GM23338 (cell line): ENCODE results near the gene FAM89A. TPM values are rescaled to one million over a fixed set of nuclear protein-coding genes. Genes with fewer than 3 reads are reported as not detected.

ENCODE experiments used
- ATAC-seq: fragments of 200-7000 bp; cut with Tn5 transposase; 3 replicates; pipeline ENCODE4 v1.9.1; 2020
- DNase-seq: peaks from one replicate; pipeline ENCODE4 v3.0.0-alpha.2; 2015; ENCODE audit warnings: low spot score
- H2AFZ ChIP-seq: fragments of 200-600 bp; sonication (generic); 2 replicates; pipeline ENCODE4 v1.8.0; 2016; ENCODE audit warnings: antibody characterized with exemption, mild to moderate bottlenecking, moderate library complexity
- H3F3A ChIP-seq: fragments of 200-600 bp; sonication (generic); replicated peaks from 2 replicates; pipeline ENCODE4 v1.8.0; 2017; ENCODE audit warnings: antibody characterized with exemption, mixed run types, low read depth
- H3K27ac ChIP-seq: fragments of 200-600 bp; sonication (generic); 2 replicates; pipeline ENCODE4 v1.6.1; 2016; ENCODE audit warnings: low read depth
- H3K27me3 ChIP-seq: fragments of 200-600 bp; sonication (generic); 2 replicates; pipeline ENCODE4 v1.8.0; 2016; ENCODE audit warnings: mild to moderate bottlenecking, mixed run types, moderate library complexity; ENCODE audit not compliant: insufficient read depth
- H3K36me3 ChIP-seq: fragments of 200-600 bp; sonication (generic); 2 replicates; pipeline ENCODE4 v1.8.0; 2016; ENCODE audit warnings: mild to moderate bottlenecking; ENCODE audit not compliant: insufficient read depth
- H3K4me1 ChIP-seq: fragments of 200-600 bp; sonication (generic); 2 replicates; pipeline ENCODE4 v1.8.0; 2016; ENCODE audit warnings: mild to moderate bottlenecking, moderate library complexity; ENCODE audit not compliant: insufficient read depth
- H3K4me2 ChIP-seq: fragments of 200-600 bp; sonication (generic); 2 replicates; pipeline ENCODE4 v1.7.1; 2017; ENCODE audit warnings: mixed run types
- H3K4me3 ChIP-seq: fragments of 200-600 bp; sonication (generic); 2 replicates; pipeline ENCODE4 v1.6.1; 2016; ENCODE audit warnings: mixed run types
- H3K79me2 ChIP-seq: fragments of 200-600 bp; sonication (generic); replicated peaks from 2 replicates; pipeline ENCODE4 v1.8.0; 2017; ENCODE audit warnings: mild to moderate bottlenecking; ENCODE audit not compliant: insufficient read depth
- H3K9me2 ChIP-seq: fragments of 200-600 bp; sonication (generic); 2 replicates; pipeline ENCODE4 v1.8.0; 2017; ENCODE audit not compliant: insufficient read depth
- H4K20me1 ChIP-seq: fragments of 200-600 bp; sonication (generic); replicated peaks from 2 replicates; pipeline ENCODE4 v1.8.0; 2017; ENCODE audit warnings: mild to moderate bottlenecking; ENCODE audit not compliant: insufficient read depth
- H3K27ac Mint-ChIP-seq: 2 replicates; pipeline ENCODE4 v1.8.0; 2020; ENCODE audit warnings: inconsistent platforms, mild to moderate bottlenecking, moderate library complexity, mixed read lengths
- H3K27me3 Mint-ChIP-seq: 3 replicates; pipeline ENCODE4 v1.8.0; 2022; ENCODE audit warnings: low read depth, mild to moderate bottlenecking, moderate library complexity, mixed read lengths, inconsistent platforms; ENCODE audit not compliant: insufficient read depth, poor library complexity
- H3K36me3 Mint-ChIP-seq: 3 replicates; pipeline ENCODE4 v1.8.0; 2021; ENCODE audit warnings: low read depth, mild to moderate bottlenecking, inconsistent platforms, moderate library complexity, mixed read lengths
- H3K4me1 Mint-ChIP-seq: 3 replicates; pipeline ENCODE4 v1.8.0; 2020; ENCODE audit warnings: mild to moderate bottlenecking, inconsistent platforms, mixed read lengths
- H3K4me3 Mint-ChIP-seq: 3 replicates; pipeline ENCODE4 v1.8.0; 2021; ENCODE audit warnings: moderate library complexity, mild to moderate bottlenecking, inconsistent platforms, mixed read lengths
- H3K9me3 Mint-ChIP-seq: 3 replicates; pipeline ENCODE4 v1.8.0; 2020; ENCODE audit warnings: moderate library complexity, mild to moderate bottlenecking, inconsistent platforms, mixed read lengths
- NANOG ChIP-seq: IDR thresholded peaks from 2 replicates; pipeline ENCODE4 v1.6.1; 2016; ENCODE audit warnings: antibody characterized with exemption, borderline replicate concordance
- POLR2AphosphoS5 ChIP-seq: IDR thresholded peaks from 2 replicates; pipeline ENCODE4 v1.6.1; 2016; ENCODE audit warnings: antibody characterized with exemption, low read depth
- polyA plus RNA-seq: library from polyadenylated mRNA; unstranded; fragments of >200 nt; fragmentation: Nextera tagmentation; extraction: Ambion mirVana; gene quantifications from 2 replicates; pipeline ENCODE4 v1.2.1, GENCODE V29; 2016
- total RNA-seq: library from RNA; depleted of rRNA; stranded (reverse); fragments of >200 nt; shearing (Covaris generic); gene quantifications from 2 replicates; pipeline ENCODE4 v1.2.3, GENCODE V29; 2014
- TF ChIP-seq, protein P1 (sequence below): fragments of 250-450 bp; sonication (Bioruptor Pico); IDR thresholded peaks from 2 replicates; pipeline ENCODE4 v1.5.0; 2020; ENCODE audit warnings: mild to moderate bottlenecking, moderate library complexity
- TF ChIP-seq, protein P2 (sequence below): IDR thresholded peaks from one replicate; pipeline ENCODE4 v1.6.1; 2018; ENCODE audit warnings: antibody characterized with exemption; ENCODE audit not compliant: unreplicated experiment

The FAM89A gene
- total and polyA plus RNA-seq, 2 experiments from 2014 or later = 3.2 to 3.8 TPM

DNA sequence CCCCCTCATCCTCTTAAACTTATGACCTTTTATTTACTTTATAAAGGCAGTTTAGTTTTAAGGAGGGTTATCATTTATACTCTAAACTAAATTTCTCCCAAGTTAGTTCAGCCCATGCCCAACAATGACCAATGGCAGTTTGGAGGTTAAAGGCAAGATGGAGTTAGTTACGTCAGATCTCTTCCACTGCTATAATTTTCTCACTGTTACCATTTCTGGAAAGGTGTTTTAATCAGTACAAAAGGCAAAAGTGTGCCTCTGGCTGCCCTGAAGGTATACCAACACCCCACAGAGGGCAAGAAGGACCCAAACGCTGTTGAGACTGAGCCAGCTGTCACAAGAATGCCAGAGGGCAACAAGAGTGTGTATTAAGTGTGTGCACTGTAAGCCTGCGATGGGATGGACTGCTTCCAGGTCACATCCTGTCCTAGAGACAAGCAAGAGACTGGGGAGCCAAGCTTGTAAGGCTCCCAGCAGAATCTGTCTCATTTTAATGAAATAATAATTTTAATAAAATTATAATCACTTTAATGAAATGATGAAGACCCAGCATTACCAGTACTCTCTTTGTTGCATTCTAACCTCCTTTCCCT lies 32.5 kb upstream of the FAM89A start:
- Mint-ChIP-seq H3K4me3 (no peak overlapping the region), H3K36me3 (no peaks in the 10 kb centered on the region), H3K27me3 (peaks cover 8% of the 10 kb centered on the region), H3K4me1 (peaks cover 22% of the 10 kb centered on the region), H3K9me3 (no peaks in the 10 kb centered on the region), H3K27ac (no peak overlapping the region)
- no peaks in the 10 kb centered on the region for H3K9me2 ChIP-seq
- no peak overlapping the region for H3K4me2 ChIP-seq
- peaks cover 6% of the 10 kb centered on the region; the same call in 1 of the 2 replicates for H3K4me1 ChIP-seq
- no peak overlapping the region for H3K27ac ChIP-seq
- DNase-seq (no peak), ATAC-seq (no peak)
- H3K79me2 ChIP-seq = no peaks in the 10 kb centered on the region
- H3F3A ChIP-seq = no peaks in the 10 kb centered on the region
- no peaks in the 10 kb centered on the region for H3K27me3 ChIP-seq
- TF ChIP-seq, protein P1, sequence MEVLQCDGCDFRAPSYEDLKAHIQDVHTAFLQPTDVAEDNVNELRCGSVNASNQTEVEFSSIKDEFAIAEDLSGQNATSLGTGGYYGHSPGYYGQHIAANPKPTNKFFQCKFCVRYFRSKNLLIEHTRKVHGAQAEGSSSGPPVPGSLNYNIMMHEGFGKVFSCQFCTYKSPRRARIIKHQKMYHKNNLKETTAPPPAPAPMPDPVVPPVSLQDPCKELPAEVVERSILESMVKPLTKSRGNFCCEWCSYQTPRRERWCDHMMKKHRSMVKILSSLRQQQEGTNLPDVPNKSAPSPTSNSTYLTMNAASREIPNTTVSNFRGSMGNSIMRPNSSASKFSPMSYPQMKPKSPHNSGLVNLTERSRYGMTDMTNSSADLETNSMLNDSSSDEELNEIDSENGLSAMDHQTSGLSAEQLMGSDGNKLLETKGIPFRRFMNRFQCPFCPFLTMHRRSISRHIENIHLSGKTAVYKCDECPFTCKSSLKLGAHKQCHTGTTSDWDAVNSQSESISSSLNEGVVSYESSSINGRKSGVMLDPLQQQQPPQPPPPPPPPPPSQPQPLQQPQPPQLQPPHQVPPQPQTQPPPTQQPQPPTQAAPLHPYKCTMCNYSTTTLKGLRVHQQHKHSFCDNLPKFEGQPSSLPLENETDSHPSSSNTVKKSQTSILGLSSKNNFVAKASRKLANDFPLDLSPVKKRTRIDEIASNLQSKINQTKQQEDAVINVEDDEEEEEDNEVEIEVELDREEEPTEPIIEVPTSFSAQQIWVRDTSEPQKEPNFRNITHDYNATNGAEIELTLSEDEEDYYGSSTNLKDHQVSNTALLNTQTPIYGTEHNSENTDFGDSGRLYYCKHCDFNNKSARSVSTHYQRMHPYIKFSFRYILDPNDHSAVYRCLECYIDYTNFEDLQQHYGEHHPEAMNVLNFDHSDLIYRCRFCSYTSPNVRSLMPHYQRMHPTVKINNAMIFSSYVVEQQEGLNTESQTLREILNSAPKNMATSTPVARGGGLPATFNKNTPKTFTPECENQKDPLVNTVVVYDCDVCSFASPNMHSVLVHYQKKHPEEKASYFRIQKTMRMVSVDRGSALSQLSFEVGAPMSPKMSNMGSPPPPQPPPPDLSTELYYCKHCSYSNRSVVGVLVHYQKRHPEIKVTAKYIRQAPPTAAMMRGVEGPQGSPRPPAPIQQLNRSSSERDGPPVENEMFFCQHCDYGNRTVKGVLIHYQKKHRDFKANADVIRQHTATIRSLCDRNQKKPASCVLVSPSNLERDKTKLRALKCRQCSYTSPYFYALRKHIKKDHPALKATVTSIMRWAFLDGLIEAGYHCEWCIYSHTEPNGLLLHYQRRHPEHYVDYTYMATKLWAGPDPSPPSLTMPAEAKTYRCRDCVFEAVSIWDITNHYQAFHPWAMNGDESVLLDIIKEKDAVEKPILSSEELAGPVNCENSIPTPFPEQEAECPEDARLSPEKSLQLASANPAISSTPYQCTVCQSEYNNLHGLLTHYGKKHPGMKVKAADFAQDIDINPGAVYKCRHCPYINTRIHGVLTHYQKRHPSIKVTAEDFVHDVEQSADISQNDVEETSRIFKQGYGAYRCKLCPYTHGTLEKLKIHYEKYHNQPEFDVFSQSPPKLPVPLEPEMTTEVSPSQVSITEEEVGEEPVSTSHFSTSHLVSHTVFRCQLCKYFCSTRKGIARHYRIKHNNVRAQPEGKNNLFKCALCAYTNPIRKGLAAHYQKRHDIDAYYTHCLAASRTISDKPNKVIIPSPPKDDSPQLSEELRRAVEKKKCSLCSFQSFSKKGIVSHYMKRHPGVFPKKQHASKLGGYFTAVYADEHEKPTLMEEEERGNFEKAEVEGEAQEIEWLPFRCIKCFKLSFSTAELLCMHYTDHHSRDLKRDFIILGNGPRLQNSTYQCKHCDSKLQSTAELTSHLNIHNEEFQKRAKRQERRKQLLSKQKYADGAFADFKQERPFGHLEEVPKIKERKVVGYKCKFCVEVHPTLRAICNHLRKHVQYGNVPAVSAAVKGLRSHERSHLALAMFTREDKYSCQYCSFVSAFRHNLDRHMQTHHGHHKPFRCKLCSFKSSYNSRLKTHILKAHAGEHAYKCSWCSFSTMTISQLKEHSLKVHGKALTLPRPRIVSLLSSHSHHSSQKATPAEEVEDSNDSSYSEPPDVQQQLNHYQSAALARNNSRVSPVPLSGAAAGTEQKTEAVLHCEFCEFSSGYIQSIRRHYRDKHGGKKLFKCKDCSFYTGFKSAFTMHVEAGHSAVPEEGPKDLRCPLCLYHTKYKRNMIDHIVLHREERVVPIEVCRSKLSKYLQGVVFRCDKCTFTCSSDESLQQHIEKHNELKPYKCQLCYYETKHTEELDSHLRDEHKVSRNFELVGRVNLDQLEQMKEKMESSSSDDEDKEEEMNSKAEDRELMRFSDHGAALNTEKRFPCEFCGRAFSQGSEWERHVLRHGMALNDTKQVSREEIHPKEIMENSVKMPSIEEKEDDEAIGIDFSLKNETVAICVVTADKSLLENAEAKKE = no peak
- TF ChIP-seq NANOG = no peak
- TF ChIP-seq, protein P2, sequence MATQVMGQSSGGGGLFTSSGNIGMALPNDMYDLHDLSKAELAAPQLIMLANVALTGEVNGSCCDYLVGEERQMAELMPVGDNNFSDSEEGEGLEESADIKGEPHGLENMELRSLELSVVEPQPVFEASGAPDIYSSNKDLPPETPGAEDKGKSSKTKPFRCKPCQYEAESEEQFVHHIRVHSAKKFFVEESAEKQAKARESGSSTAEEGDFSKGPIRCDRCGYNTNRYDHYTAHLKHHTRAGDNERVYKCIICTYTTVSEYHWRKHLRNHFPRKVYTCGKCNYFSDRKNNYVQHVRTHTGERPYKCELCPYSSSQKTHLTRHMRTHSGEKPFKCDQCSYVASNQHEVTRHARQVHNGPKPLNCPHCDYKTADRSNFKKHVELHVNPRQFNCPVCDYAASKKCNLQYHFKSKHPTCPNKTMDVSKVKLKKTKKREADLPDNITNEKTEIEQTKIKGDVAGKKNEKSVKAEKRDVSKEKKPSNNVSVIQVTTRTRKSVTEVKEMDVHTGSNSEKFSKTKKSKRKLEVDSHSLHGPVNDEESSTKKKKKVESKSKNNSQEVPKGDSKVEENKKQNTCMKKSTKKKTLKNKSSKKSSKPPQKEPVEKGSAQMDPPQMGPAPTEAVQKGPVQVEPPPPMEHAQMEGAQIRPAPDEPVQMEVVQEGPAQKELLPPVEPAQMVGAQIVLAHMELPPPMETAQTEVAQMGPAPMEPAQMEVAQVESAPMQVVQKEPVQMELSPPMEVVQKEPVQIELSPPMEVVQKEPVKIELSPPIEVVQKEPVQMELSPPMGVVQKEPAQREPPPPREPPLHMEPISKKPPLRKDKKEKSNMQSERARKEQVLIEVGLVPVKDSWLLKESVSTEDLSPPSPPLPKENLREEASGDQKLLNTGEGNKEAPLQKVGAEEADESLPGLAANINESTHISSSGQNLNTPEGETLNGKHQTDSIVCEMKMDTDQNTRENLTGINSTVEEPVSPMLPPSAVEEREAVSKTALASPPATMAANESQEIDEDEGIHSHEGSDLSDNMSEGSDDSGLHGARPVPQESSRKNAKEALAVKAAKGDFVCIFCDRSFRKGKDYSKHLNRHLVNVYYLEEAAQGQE = no peak
- no peak for TF ChIP-seq POLR2AphosphoS5
- H4K20me1 ChIP-seq = no peaks in the 10 kb centered on the region
- H3K36me3 ChIP-seq = no peaks in the 10 kb centered on the region
- no peak overlapping the region for H3K4me3 ChIP-seq
- no peak overlapping the region for H2AFZ ChIP-seq
